SK-N-SH treated with all-trans-retinoic acid at 6 μM for 48 hours (cell line): Measurements from ENCODE around the gene STEAP1B.

ENCODE experiments used
- ATAC-seq: fragments of 200-7000 bp; cut with Tn5 transposase; 3 replicates; pipeline ENCODE4 v1.9.1; 2020; ENCODE audit warnings: mild to moderate bottlenecking, moderate library complexity
- ARNTL ChIP-seq: fragments of 450-650 bp; formaldehyde crosslinking; IDR thresholded peaks from 2 replicates; pipeline ENCODE4 v1.5.0; 2020; ENCODE audit warnings: low read depth, mild to moderate bottlenecking, moderate library complexity, borderline replicate concordance
- BACH2 ChIP-seq: fragments of 250-450 bp; sonication (Bioruptor Pico); IDR thresholded peaks from 2 replicates; pipeline ENCODE4 v1.9.0; 2021; ENCODE audit warnings: mild to moderate bottlenecking, borderline replicate concordance
- CSDC2 ChIP-seq: fragments of 250-450 bp; sonication (Bioruptor Pico); IDR thresholded peaks from 2 replicates; pipeline ENCODE4 v1.5.0; 2020; ENCODE audit warnings: mild to moderate bottlenecking, moderate library complexity
- CSRNP3 ChIP-seq: fragments of 250-450 bp; sonication (Bioruptor Pico); IDR thresholded peaks from 2 replicates; pipeline ENCODE4 v1.5.1; 2021; ENCODE audit warnings: mild to moderate bottlenecking, moderate library complexity
- ESRRG ChIP-seq: fragments of 250-450 bp; sonication (Bioruptor Pico); IDR thresholded peaks from 2 replicates; pipeline ENCODE4 v1.6.1; 2021; ENCODE audit warnings: mild to moderate bottlenecking
- GLIS3 ChIP-seq: fragments of 250-450 bp; sonication (Bioruptor Pico); IDR thresholded peaks from 2 replicates; pipeline ENCODE4 v1.5.0; 2020; ENCODE audit warnings: mild to moderate bottlenecking, moderate library complexity
- ISL1 ChIP-seq: fragments of 250-450 bp; sonication (Bioruptor Pico); IDR thresholded peaks from 2 replicates; pipeline ENCODE4 v2.1.2; 2022; ENCODE audit warnings: mild to moderate bottlenecking, moderate library complexity
- OSR1 ChIP-seq: fragments of 250-450 bp; sonication (Bioruptor Pico); IDR thresholded peaks from 2 replicates; pipeline ENCODE4 v1.8.0; 2022; ENCODE audit warnings: moderate library complexity, mild to moderate bottlenecking, inconsistent platforms
- PPARA ChIP-seq: fragments of 250-450 bp; sonication (Bioruptor Pico); IDR thresholded peaks from 2 replicates; pipeline ENCODE4 v1.5.0; 2020; ENCODE audit warnings: mild to moderate bottlenecking, borderline replicate concordance
- RARB ChIP-seq: fragments of 250-450 bp; sonication (Bioruptor Pico); IDR thresholded peaks from 2 replicates; pipeline ENCODE4 v1.8.0; 2021; ENCODE audit warnings: mild to moderate bottlenecking, moderate library complexity
- SNAI2 ChIP-seq: fragments of 250-450 bp; sonication (Bioruptor Pico); IDR thresholded peaks from 2 replicates; pipeline ENCODE4 v1.5.0; 2020; ENCODE audit warnings: mild to moderate bottlenecking, moderate library complexity
- TCF4 ChIP-seq: fragments of 250-450 bp; sonication (Bioruptor Pico); IDR thresholded peaks from 2 replicates; pipeline ENCODE4 v1.8.0; 2021; ENCODE audit warnings: mild to moderate bottlenecking, moderate library complexity, borderline replicate concordance
- TSHZ2 ChIP-seq: fragments of 250-450 bp; sonication (Bioruptor Pico); IDR thresholded peaks from 2 replicates; pipeline ENCODE4 v1.5.0; 2020; ENCODE audit warnings: mild to moderate bottlenecking, moderate library complexity
- ZC3H10 ChIP-seq: fragments of 250-450 bp; sonication (Bioruptor Pico); IDR thresholded peaks from 2 replicates; pipeline ENCODE4 v1.5.1; 2021; ENCODE audit warnings: mild to moderate bottlenecking, moderate library complexity
- ZFP3 ChIP-seq: fragments of 250-450 bp; sonication (Bioruptor Pico); IDR thresholded peaks from 2 replicates; pipeline ENCODE4 v1.5.0; 2020; ENCODE audit warnings: mild to moderate bottlenecking, moderate library complexity
- ZFP30 ChIP-seq: fragments of 450-650 bp; formaldehyde crosslinking; IDR thresholded peaks from 2 replicates; pipeline ENCODE4 v1.5.0; 2022; ENCODE audit warnings: mild to moderate bottlenecking, moderate library complexity
- ZNF565 ChIP-seq: fragments of 450-650 bp; formaldehyde crosslinking; conservative IDR thresholded peaks from 2 replicates; pipeline ENCODE4 v1.5.0; 2020; ENCODE audit warnings: low read depth, mild to moderate bottlenecking, moderate library complexity
- ZNF70 ChIP-seq: fragments of 450-650 bp; formaldehyde crosslinking; IDR thresholded peaks from 2 replicates; pipeline ENCODE4 v1.5.0; 2020; ENCODE audit warnings: mild to moderate bottlenecking, moderate library complexity
- ZNF8 ChIP-seq: fragments of 450-650 bp; formaldehyde crosslinking; IDR thresholded peaks from 2 replicates; pipeline ENCODE4 v1.5.0; 2020; ENCODE audit warnings: mild to moderate bottlenecking, moderate library complexity
- TF ChIP-seq, protein P1 (sequence below): fragments of 250-450 bp; sonication (Bioruptor Pico); IDR thresholded peaks from 2 replicates; pipeline ENCODE4 v1.5.1; 2020; ENCODE audit warnings: low read depth, mild to moderate bottlenecking, moderate library complexity
- TF ChIP-seq, protein P2 (sequence below): fragments of 250-450 bp; sonication (Bioruptor Pico); IDR thresholded peaks from 2 replicates; pipeline ENCODE4 v1.8.0; 2021; ENCODE audit warnings: low read depth, mild to moderate bottlenecking, moderate library complexity, borderline replicate concordance

Gene STEAP1B

DNA sequence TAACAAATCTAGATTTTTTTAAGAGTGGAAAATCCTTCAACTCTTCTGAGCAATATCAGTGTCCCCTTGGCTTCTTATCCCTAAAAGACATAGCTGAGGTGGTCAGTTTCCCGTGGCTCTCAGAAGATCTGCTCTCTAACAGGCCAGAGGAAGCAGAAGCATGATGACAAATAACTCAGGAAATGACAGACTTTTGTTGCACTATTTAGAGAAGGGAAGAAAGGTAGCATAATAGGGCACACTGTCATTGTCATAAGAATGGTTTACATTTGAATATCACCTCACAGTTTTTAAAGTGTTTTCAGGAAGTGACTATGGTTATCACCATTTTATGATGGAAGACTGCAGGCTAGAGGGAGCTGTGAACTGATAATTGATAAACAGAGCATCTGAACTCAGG lies 109.5 kb downstream of the STEAP1B start (continued):
- TF ChIP-seq, protein P1, sequence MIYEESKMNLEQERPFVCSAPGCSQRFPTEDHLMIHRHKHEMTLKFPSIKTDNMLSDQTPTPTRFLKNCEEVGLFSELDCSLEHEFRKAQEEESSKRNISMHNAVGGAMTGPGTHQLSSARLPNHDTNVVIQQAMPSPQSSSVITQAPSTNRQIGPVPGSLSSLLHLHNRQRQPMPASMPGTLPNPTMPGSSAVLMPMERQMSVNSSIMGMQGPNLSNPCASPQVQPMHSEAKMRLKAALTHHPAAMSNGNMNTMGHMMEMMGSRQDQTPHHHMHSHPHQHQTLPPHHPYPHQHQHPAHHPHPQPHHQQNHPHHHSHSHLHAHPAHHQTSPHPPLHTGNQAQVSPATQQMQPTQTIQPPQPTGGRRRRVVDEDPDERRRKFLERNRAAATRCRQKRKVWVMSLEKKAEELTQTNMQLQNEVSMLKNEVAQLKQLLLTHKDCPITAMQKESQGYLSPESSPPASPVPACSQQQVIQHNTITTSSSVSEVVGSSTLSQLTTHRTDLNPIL (CRISPR knock-in tag) = no peak
- TF ChIP-seq ZFP3 = no peak
- no peak for TF ChIP-seq CSRNP3 (CRISPR knock-in tag)
- TF ChIP-seq ISL1 (CRISPR knock-in tag) = no peak
- no peak for TF ChIP-seq ZNF565 (CRISPR knock-in tag)
- no peak for TF ChIP-seq CSDC2 (CRISPR knock-in tag)
- TF ChIP-seq ZC3H10 (CRISPR knock-in tag) = no peak

DNA sequence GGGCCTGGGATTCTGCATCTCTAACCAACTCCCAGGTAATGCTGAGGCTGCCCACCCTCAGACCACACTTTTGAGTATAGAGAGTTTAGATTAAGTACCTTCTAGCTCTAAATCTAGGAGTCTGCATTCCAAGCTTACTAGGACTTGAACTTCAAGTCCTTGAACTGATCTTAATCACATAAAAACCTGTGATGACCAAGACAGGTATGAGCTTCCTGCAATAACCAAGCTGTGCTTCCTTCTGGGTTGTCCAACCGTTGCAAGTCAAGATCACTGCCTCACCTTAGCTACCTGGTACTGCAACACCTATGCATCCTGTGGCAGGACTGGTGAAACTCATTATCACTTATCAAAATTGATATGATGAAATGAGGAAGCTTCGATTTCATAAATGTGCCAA lies 110.1 kb downstream of the STEAP1B start:
- TF ChIP-seq TSHZ2 (CRISPR knock-in tag) (no peak), ZNF565 (CRISPR knock-in tag) (no peak), ZFP30 (CRISPR knock-in tag) (no peak), SNAI2 (CRISPR knock-in tag) (no peak), GLIS3 (no peak), CSRNP3 (CRISPR knock-in tag) (no peak), ISL1 (CRISPR knock-in tag) (no peak), ZNF8 (no peak), RARB (CRISPR knock-in tag) (no peak), PPARA (no peak), ESRRG (CRISPR knock-in tag) (no peak), BACH2 (no peak), ZNF70 (CRISPR knock-in tag) (no peak)
- TF ChIP-seq, protein P2, sequence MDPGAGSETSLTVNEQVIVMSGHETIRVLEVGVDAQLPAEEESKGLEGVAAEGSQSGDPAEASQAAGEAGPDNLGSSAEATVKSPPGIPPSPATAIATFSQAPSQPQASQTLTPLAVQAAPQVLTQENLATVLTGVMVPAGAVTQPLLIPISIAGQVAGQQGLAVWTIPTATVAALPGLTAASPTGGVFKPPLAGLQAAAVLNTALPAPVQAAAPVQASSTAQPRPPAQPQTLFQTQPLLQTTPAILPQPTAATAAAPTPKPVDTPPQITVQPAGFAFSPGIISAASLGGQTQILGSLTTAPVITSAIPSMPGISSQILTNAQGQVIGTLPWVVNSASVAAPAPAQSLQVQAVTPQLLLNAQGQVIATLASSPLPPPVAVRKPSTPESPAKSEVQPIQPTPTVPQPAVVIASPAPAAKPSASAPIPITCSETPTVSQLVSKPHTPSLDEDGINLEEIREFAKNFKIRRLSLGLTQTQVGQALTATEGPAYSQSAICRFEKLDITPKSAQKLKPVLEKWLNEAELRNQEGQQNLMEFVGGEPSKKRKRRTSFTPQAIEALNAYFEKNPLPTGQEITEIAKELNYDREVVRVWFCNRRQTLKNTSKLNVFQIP (CRISPR knock-in tag) = no peak
- TF ChIP-seq, protein P1 (CRISPR knock-in tag) = no peak
- ATAC-seq = no peak

- ATAC-seq = peak; percentile 97
- no peak for TF ChIP-seq ZC3H10 (CRISPR knock-in tag)
- TF ChIP-seq ZFP3 = peak; percentile 71; the same call in 1 of the 2 replicates
- TF ChIP-seq ISL1 (CRISPR knock-in tag) = peak; percentile 83
Observed at GRCh38 chr7:22387583-22387982, 112.4 kb downstream of the STEAP1B start.

DNA sequence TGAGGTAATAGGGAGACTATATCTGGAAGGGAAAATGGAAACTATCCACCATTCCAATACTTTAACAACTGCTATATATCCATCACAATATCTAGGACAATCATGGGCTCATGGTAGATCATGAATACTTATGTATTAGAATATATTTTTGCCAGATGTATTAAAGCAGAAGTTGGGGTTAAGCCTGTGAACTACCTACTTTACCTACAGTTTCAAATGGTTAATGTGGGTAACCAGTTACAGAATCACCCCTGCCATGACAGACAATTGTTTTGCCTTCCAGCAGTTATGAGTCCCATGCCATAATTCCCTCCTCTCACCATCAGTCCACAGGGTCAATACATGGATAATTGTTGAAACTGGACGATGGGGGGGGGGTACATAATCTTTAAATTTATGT lies 113.1 kb downstream of the STEAP1B start:
- ATAC-seq = no peak
- no peak for TF ChIP-seq ZNF70 (CRISPR knock-in tag)
- TF ChIP-seq ZFP3 = no peak
- TF ChIP-seq GLIS3 = no peak
- TF ChIP-seq ISL1 (CRISPR knock-in tag) = no peak
- TF ChIP-seq ZC3H10 (CRISPR knock-in tag) = no peak
- TF ChIP-seq PPARA = no peak
- TF ChIP-seq, protein P2 (CRISPR knock-in tag) = no peak
- TF ChIP-seq ZNF565 (CRISPR knock-in tag) = no peak
- TF ChIP-seq CSDC2 (CRISPR knock-in tag) = no peak
- TF ChIP-seq ARNTL (CRISPR knock-in tag) = no peak
- no peak for TF ChIP-seq OSR1 (CRISPR knock-in tag)
- no peak for TF ChIP-seq ESRRG (CRISPR knock-in tag)
- TF ChIP-seq TCF4 (CRISPR knock-in tag) = no peak
- TF ChIP-seq, protein P1 (CRISPR knock-in tag) = no peak
